Sigmoid colon (tissue), 4 donors: ENCODE measurements around the gene RNF181.

Experiments used
- CTCF ChIP-seq, 4 experiments: fragments of 450-650 bp in 3 of 4; fragments of 200-600 bp in 1 of 4; IDR thresholded peaks; one replicate each; pipeline ENCODE4 v1.5.1; 2016 to 2019; ENCODE audit warnings: antibody characterized with exemption in 4 of 4, mild to moderate bottlenecking in 3 of 4, moderate library complexity in 2 of 4
- EP300 ChIP-seq, 4 donors: sonication (generic); formaldehyde crosslinking; IDR thresholded peaks; one replicate each; pipeline ENCODE4 v1.6.1; 2017; ENCODE audit warnings: antibody characterized with exemption in 4 of 4
- POLR2A ChIP-seq, 2 donors: fragments of 450-650 bp; IDR thresholded peaks; one replicate each; pipeline ENCODE4 v1.6.1; 2016; ENCODE audit warnings: antibody characterized with exemption in 2 of 2, mild to moderate bottlenecking in 2 of 2, moderate library complexity in 2 of 2
- POLR2AphosphoS5 ChIP-seq, 4 donors: sonication (generic); formaldehyde crosslinking; IDR thresholded peaks; one replicate each; pipeline ENCODE4 v1.6.1; 2017; ENCODE audit warnings: antibody characterized with exemption in 4 of 4

GRCh38 chr2:85577063-85577385, 18.5 kb upstream of the RNF181 start:
- TF ChIP-seq EP300 (IDR thresholded peaks at IDR 0.05) (no peak), POLR2A (IDR thresholded peaks at IDR 0.05) (no peak), CTCF (IDR thresholded peaks at IDR 0.05) (no peak), POLR2AphosphoS5 (IDR thresholded peaks at IDR 0.05) (no peak)
